Ascending aorta (tissue), 2 donors: ENCODE results near the gene ADAM33. TPM values are rescaled to one million over a fixed set of nuclear protein-coding genes. Genes with fewer than 3 reads are reported as not detected.

Source experiments
- DNase-seq, 2 donors: peaks; one replicate each; pipeline ENCODE4 v3.0.0-alpha.2; 2019; ENCODE audit warnings: low spot score in 2 of 2
- H3K27ac ChIP-seq, 2 donors: fragments of 200-600 bp; sonication (generic); one replicate each; pipeline ENCODE4 v1.5.1; 2016 to 2017; ENCODE audit warnings: mild to moderate bottlenecking in 1 of 2
- H3K27me3 ChIP-seq: fragments of 200-600 bp; sonication (generic); one replicate; pipeline ENCODE4 v1.5.1; 2017
- H3K36me3 ChIP-seq, 2 donors: fragments of 200-600 bp; sonication (generic); one replicate each; pipeline ENCODE4 v1.5.1; 2016
- H3K4me1 ChIP-seq, 2 donors: fragments of 200-600 bp; sonication (generic); one replicate each; pipeline ENCODE4 v1.5.1; 2016 to 2017; ENCODE audit warnings: mild to moderate bottlenecking in 1 of 2
- H3K4me3 ChIP-seq, 2 donors: fragments of 200-600 bp; sonication (generic); one replicate each; pipeline ENCODE4 v1.5.1; 2016 to 2017; ENCODE audit warnings: mild to moderate bottlenecking in 1 of 2
- H3K9me3 ChIP-seq, 2 donors: fragments of 200-600 bp; sonication (generic); one replicate each; pipeline ENCODE4 v1.5.1; 2016
- intact Hi-C: fragments of 100-400 bp; cut with DNase I; formaldehyde crosslinking; loops from one replicate; pipeline ENCODE4 v1.15.1; 2023
- total RNA-seq: library from RNA; depleted of rRNA; stranded (reverse); fragments of >200 nt; gene quantifications from one replicate; pipeline ENCODE4 v1.1.0, GENCODE V29; 2016
- TF ChIP-seq, protein P1 (sequence below), 3 experiments: fragments of 200-600 bp in 2 of 3; fragments of 450-650 bp in 1 of 3; sonication (generic) in 2 of 3; IDR thresholded peaks; one replicate each; pipeline ENCODE4 v1.5.1; 2016 to 2019; ENCODE audit warnings: antibody characterized with exemption in 3 of 3, mild to moderate bottlenecking in 1 of 3, moderate library complexity in 1 of 3

Gene ADAM33
- total RNA-seq, 1 donor from 2014 or later: 234 TPM

DNA sequence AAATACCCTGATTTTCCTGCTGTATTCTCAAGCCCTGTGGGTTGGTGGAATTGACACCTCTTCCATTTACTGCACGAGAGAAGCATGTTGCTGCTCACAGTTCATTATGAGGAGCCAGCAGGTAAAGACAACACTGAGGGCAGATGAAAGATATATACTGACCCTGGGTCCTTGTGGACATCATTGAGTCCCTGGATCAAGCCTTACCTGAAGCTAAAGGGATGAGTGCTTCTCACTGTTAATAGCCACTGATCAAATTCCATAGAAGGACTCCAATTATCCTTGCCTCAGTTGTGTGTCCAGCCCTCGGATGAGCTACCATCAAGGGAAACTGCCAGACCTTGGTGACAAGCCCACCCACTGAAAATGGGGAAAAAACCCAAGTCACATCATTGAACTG lies 38.3 kb upstream of the ADAM33 start:
- H3K27ac ChIP-seq: no peak overlapping the region
- no peaks in the 10 kb centered on the region for H3K27me3 ChIP-seq
- no peaks in the 10 kb centered on the region for H3K36me3 ChIP-seq
- H3K4me1 ChIP-seq: no peaks in the 10 kb centered on the region
- H3K4me3 ChIP-seq: no peak overlapping the region
- intact Hi-C loops: no loop called here
- no peaks in the 10 kb centered on the region for H3K9me3 ChIP-seq
- no peak for DNase-seq
- TF ChIP-seq, protein P1, sequence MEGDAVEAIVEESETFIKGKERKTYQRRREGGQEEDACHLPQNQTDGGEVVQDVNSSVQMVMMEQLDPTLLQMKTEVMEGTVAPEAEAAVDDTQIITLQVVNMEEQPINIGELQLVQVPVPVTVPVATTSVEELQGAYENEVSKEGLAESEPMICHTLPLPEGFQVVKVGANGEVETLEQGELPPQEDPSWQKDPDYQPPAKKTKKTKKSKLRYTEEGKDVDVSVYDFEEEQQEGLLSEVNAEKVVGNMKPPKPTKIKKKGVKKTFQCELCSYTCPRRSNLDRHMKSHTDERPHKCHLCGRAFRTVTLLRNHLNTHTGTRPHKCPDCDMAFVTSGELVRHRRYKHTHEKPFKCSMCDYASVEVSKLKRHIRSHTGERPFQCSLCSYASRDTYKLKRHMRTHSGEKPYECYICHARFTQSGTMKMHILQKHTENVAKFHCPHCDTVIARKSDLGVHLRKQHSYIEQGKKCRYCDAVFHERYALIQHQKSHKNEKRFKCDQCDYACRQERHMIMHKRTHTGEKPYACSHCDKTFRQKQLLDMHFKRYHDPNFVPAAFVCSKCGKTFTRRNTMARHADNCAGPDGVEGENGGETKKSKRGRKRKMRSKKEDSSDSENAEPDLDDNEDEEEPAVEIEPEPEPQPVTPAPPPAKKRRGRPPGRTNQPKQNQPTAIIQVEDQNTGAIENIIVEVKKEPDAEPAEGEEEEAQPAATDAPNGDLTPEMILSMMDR (IDR thresholded peaks at IDR 0.05): no peak

DNA sequence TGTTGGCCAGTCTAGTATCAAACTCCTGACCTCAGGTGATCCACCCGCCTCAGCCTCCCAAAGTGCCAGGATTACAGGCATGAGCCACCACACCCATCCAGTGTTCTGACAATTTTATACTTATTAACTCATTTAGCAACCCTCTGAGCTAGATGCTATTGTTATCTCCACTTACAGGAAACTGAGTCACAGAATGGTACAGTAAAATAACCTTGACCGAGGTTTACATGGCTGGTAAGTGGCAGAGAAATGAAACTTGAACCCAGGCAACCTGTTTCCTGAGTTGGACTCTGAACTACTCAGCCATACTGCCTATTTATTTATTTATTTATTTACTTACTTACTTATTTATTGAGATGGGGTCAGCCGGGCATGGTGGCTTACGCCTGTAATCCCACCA lies 37.2 kb upstream of the ADAM33 start:
- TF ChIP-seq, protein P1 (IDR thresholded peaks at IDR 0.05): no peak
- Histone ChIP-seq H3K9me3 (no peaks in the 10 kb centered on the region), H3K27ac (no peak overlapping the region), H3K27me3 (no peaks in the 10 kb centered on the region), H3K36me3 (no peaks in the 10 kb centered on the region), H3K4me1 (no peaks in the 10 kb centered on the region), H3K4me3 (no peak overlapping the region)
- DNase-seq: no peak
- intact Hi-C loops: no loop called here

DNA sequence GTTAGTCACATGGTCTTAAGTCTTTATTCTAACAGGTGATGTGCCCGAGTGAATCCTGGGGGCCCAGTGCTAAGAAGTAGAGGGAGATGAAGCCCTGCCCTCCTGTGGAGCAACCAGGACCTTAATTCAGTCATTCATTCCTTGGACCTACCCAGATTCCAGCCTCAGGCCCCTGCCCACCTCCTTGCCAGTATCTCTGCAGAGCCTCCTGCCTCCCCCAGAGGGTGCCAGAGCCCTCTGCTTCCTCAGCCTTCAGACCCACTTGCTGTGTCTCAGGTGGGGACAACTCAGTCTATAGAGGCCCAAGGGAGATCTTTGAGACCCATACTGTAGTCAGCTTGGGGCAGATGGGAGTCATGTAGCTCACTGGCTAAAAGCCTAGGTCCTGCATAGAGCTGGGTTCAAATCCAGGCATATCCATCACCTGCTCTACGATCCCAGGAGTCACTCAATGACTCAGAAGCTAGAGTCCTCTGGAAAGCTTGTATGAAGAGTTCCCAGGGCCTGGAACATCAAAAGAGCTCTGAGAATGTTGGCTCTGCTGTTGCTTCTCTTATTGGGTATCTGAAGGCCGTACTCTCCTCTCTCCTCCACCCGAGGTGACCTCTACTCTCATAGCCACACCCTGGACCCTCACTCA lies 34.5 kb upstream of the ADAM33 start:
- no peak overlapping the region for H3K27ac ChIP-seq
- H3K27me3 ChIP-seq: no peaks in the 10 kb centered on the region
- TF ChIP-seq, protein P1 (IDR thresholded peaks at IDR 0.05): peak; percentile 12 to 56 (median 28)
- H3K36me3 ChIP-seq: no peaks in the 10 kb centered on the region
- no peak for DNase-seq
- H3K4me3 ChIP-seq: no peak overlapping the region
- no peaks in the 10 kb centered on the region for H3K9me3 ChIP-seq
- H3K4me1 ChIP-seq: no peaks in the 10 kb centered on the region
- intact Hi-C loops: no loop called here

DNA sequence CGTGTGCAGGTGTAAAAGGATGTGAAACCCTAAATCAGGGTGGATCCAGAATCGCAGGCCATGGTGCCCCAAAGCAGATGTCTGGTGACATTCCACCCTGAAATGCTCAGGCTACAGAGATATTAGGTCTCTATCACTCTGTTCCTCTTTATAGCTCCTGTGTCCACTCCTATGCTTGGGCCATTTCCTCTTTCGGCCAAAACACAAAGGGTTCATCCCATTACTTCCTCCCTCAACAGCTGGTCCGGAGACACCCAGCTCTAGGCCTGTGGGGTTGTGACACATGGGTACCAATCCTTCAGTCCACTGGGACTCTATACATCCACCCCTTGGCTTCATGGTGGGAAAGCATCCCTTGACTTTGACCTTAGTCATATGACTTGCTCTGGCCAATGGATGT lies 32.3 kb upstream of the ADAM33 start:
- no peak for DNase-seq
- Histone ChIP-seq H3K4me3 (no peak overlapping the region), H3K9me3 (no peaks in the 10 kb centered on the region), H3K27me3 (no peaks in the 10 kb centered on the region), H3K4me1 (no peaks in the 10 kb centered on the region), H3K27ac (no peak overlapping the region), H3K36me3 (no peaks in the 10 kb centered on the region)
- TF ChIP-seq, protein P1 (IDR thresholded peaks at IDR 0.05): no peak
- intact Hi-C loops: no loop called here

DNA sequence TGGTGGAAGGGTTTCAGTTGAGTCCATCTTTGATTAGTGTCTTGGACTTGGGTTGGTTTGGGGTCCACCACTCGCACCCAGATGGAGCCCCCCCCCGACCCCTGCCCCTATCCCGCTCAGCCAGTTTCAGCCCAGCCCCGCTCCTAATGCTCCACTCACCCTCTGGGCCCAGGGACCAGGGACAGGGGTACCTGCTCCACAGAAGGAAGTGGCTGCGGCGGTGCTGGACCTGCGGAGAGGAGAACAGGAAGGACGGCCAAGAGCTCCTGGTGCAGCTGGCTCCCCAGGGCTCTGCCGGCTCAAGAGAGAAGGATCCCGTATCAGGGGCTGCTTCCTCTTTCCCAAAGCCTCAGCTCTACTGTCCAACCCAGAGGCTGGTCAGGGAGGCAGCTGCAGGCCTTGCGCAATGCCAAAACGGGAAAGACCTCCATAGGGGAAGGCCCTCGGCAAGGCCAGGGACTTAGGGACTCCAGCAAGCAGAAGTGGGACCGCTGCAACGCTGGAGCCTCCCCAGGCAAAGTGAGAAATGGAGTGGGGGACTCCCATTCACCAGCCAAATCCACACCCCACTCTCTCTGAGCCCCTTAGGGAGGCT lies 30.6 kb upstream of the ADAM33 start, which contains the start of gene SIGLEC1:
SIGLEC1 (minus strand) TSS at position 322 of the 595 bp plus-strand sequence. CDS start 5,472 bp downstream, outside the sequence.
- intact Hi-C loops: no loop called here
- Histone ChIP-seq H3K9me3 (no peaks in the 10 kb centered on the region), H3K4me1 (peaks cover 2 to 3% of the 10 kb centered on the region in 2 donors), H3K27ac (no peak within 1 kb of the TSS), H3K4me3 (peak within 1 kb of the TSS in 1 of 2 donors; percentile 23), H3K36me3 (no peaks in the 10 kb centered on the region), H3K27me3 (no peaks in the 10 kb centered on the region)
- TF ChIP-seq, protein P1 (IDR thresholded peaks at IDR 0.05): no peak
- peak; percentile 46 to 77 for DNase-seq
